ENCODE data around the gene USP31. TPM values are rescaled to one million over a fixed set of nuclear protein-coding genes. Genes with fewer than 3 reads are reported as not detected.

The USP31 gene
- total RNA-seq, 1 donor from 2014 or later, result 13.4 TPM

GRCh38 chr16:23188911-23189310 lies 39.7 kb upstream of the USP31 start:
- H3K27me3 ChIP-seq (ENCODE audit: control insufficient read depth, insufficient read depth, low read length), result peaks cover 14% of the 10 kb centered on the region
- FAIRE-seq (no peak), DNase-seq (ENCODE audit: low read depth) (no peak)
- no peaks in the 10 kb centered on the region for H3K36me3 ChIP-seq (ENCODE audit: control insufficient read depth, insufficient read depth, low read length)
- TF ChIP-seq CTCF (IDR thresholded peaks at IDR 0.05; ENCODE audit: insufficient read depth, low read length, severe bottlenecking), result no peak
- H3K4me3 ChIP-seq (ENCODE audit: low read depth, low read length), result no peak overlapping the region

- no peak for TF ChIP-seq CTCF (IDR thresholded peaks at IDR 0.05; ENCODE audit: insufficient read depth, low read length, severe bottlenecking)
- FAIRE-seq, result no peak
- Histone ChIP-seq H3K4me3 (ENCODE audit: low read depth, low read length) (no peak overlapping the region), H3K36me3 (ENCODE audit: control insufficient read depth, insufficient read depth, low read length) (no peaks in the 10 kb centered on the region), H3K27me3 (ENCODE audit: control insufficient read depth, insufficient read depth, low read length) (peaks cover 25% of the 10 kb centered on the region)
- DNase-seq (ENCODE audit: low read depth), result peak; percentile 8
Measured at GRCh38 chr16:23187341-23187740, 38.1 kb upstream of the USP31 start.

- no peak for TF ChIP-seq CTCF (IDR thresholded peaks at IDR 0.05; ENCODE audit: insufficient read depth, low read length, severe bottlenecking)
- Histone ChIP-seq H3K36me3 (ENCODE audit: control insufficient read depth, insufficient read depth, low read length) (no peaks in the 10 kb centered on the region), H3K4me3 (ENCODE audit: low read depth, low read length) (no peak overlapping the region), H3K27me3 (ENCODE audit: control insufficient read depth, insufficient read depth, low read length) (peaks cover 26% of the 10 kb centered on the region)
- FAIRE-seq, result no peak
- DNase-seq (ENCODE audit: low read depth), result no peak
Measured at GRCh38 chr16:23186171-23186570, 36.9 kb upstream of the USP31 start.

- FAIRE-seq, result no peak
- H3K36me3 ChIP-seq (ENCODE audit: control insufficient read depth, insufficient read depth, low read length), result no peaks in the 10 kb centered on the region
- H3K4me3 ChIP-seq (ENCODE audit: low read depth, low read length), result no peak overlapping the region
- no peak for TF ChIP-seq CTCF (IDR thresholded peaks at IDR 0.05; ENCODE audit: insufficient read depth, low read length, severe bottlenecking)
- H3K27me3 ChIP-seq (ENCODE audit: control insufficient read depth, insufficient read depth, low read length), result peaks cover 28% of the 10 kb centered on the region
- no peak for DNase-seq (ENCODE audit: low read depth)
Measured at GRCh38 chr16:23185656-23186055, 36.4 kb upstream of the USP31 start.

- no peak for TF ChIP-seq CTCF (IDR thresholded peaks at IDR 0.05; ENCODE audit: insufficient read depth, low read length, severe bottlenecking)
- no peak for DNase-seq (ENCODE audit: low read depth)
- H3K4me3 ChIP-seq (ENCODE audit: low read depth, low read length), result peak overlapping the region; percentile 38
- H3K36me3 ChIP-seq (ENCODE audit: control insufficient read depth, insufficient read depth, low read length), result no peaks in the 10 kb centered on the region
- peaks cover 28% of the 10 kb centered on the region for H3K27me3 ChIP-seq (ENCODE audit: control insufficient read depth, insufficient read depth, low read length)
- no peak for FAIRE-seq
Measured at GRCh38 chr16:23183543-23183862, 34.3 kb upstream of the USP31 start.

- no peak for TF ChIP-seq CTCF (IDR thresholded peaks at IDR 0.05; ENCODE audit: insufficient read depth, low read length, severe bottlenecking)
- peak within 1 kb of the TSS; percentile 38 for H3K4me3 ChIP-seq (ENCODE audit: low read depth, low read length)
- DNase-seq (ENCODE audit: low read depth), result no peak
- H3K27me3 ChIP-seq (ENCODE audit: control insufficient read depth, insufficient read depth, low read length), result peaks cover 28% of the 10 kb centered on the region
- FAIRE-seq, result no peak
- H3K36me3 ChIP-seq (ENCODE audit: control insufficient read depth, insufficient read depth, low read length), result no peaks in the 10 kb centered on the region
Measured at GRCh38 chr16:23182679-23183542, 33.7 kb upstream of the USP31 start, which contains the start of gene SCNN1G. Gene SCNN1G (plus strand): TSS chr16:23182745. CDS start chr16:23186272, 3,527 bp downstream.
